ENCODE measurements around the gene SEMA4B.

DNA sequence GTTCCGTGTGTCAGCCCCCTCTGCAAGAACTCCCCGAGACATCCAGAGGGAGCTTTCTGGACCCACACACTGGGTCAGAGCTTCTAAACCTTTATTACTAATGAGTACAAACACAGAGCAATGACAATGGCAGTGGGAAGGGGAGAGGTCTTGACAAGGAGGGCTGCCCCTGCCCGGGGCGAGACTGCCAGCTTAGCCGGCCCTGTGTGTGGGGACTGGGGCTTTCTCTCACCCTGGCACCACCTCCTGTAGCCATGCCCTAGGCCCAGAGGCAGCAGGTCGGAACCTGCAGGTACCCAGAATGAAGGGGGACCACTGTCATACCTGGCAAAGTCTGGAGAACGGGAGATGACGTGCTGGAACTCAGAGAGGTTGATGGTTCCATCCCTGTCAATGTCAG lies 29.5 kb downstream of the SEMA4B start:
- TF ChIP-seq RAD21 (IDR thresholded peaks at IDR 0.05; ENCODE audit: low read depth) (no peak), EP300 (IDR thresholded peaks at IDR 0.05; ENCODE audit: borderline replicate concordance) (no peak), YY1 (IDR thresholded peaks at IDR 0.05; ENCODE audit: low read depth) (no peak)
